Renal pelvis (tissue), 3 donors: ENCODE measurements around the gene EIF2B2. TPM values are rescaled to one million over a fixed set of nuclear protein-coding genes. Genes with fewer than 3 reads are reported as not detected.

Source experiments
- polyA plus RNA-seq, 3 donors: library from polyadenylated mRNA; unstranded; fragments of 120-200 nt; gene quantifications; one replicate each; pipeline ENCODE4 v1.2.1, GENCODE V29; 2013; ENCODE audit not compliant: insufficient read length in 3 of 3

The EIF2B2 gene
- polyA plus RNA-seq, 3 donors = 60.2 to 68.0 (median 64.8) TPM

Other genes with a start within 250 kb of the EIF2B2 start
- 100 to 1,000 TPM in 1 of 3 donors, 10 to 100 TPM in 2; 89.4 to 110 (median 94.0) TPM for gene YLPM1, start 239.6 kb upstream of the EIF2B2 start, polyA plus RNA-seq
- 1 to 10 TPM in 2 of 3 donors, under 1 TPM in 1; 0.63 to 3.3 (median 2.8) TPM for gene PROX2, start 126.8 kb upstream of the EIF2B2 start, polyA plus RNA-seq
- gene DLST, start 121.0 kb upstream of the EIF2B2 start, polyA plus RNA-seq = 100 to 1,000 TPM; 112 to 135 (median 134) TPM
- gene RPS6KL1, start 79.7 kb upstream of the EIF2B2 start, polyA plus RNA-seq = 1 to 10 TPM in 2 of 3 donors, under 1 TPM in 1; 0.71 to 1.9 (median 1.9) TPM
- gene PGF, start 47.3 kb upstream of the EIF2B2 start, polyA plus RNA-seq = 10 to 100 TPM in 1 of 3 donors, 1 to 10 TPM in 2; 7.2 to 11.4 (median 9.1) TPM
- 10 to 100 TPM; 34.9 to 44.2 (median 43.0) TPM for gene MLH3, start 48.5 kb downstream of the EIF2B2 start, polyA plus RNA-seq
- 10 to 100 TPM; 26.0 to 56.2 (median 43.5) TPM for gene ACYP1, start 61.1 kb downstream of the EIF2B2 start, polyA plus RNA-seq
- 10 to 100 TPM in 1 of 3 donors, 1 to 10 TPM in 2; 6.1 to 11.1 (median 9.4) TPM for gene ZC2HC1C, start 66.7 kb downstream of the EIF2B2 start, polyA plus RNA-seq
- 100 to 1,000 TPM; 125 to 148 (median 138) TPM for gene NEK9, start 124.1 kb downstream of the EIF2B2 start, polyA plus RNA-seq
- gene TMED10, start 173.7 kb downstream of the EIF2B2 start, polyA plus RNA-seq = 100 to 1,000 TPM; 225 to 251 (median 250) TPM